ENCODE measurements around the gene MRFAP1L1.
"Not testable (repeated sequence)": the region's sequence is repeated elsewhere in the genome, so short reads cannot be mapped to it uniquely, and the experiment has no call there.

DNA sequence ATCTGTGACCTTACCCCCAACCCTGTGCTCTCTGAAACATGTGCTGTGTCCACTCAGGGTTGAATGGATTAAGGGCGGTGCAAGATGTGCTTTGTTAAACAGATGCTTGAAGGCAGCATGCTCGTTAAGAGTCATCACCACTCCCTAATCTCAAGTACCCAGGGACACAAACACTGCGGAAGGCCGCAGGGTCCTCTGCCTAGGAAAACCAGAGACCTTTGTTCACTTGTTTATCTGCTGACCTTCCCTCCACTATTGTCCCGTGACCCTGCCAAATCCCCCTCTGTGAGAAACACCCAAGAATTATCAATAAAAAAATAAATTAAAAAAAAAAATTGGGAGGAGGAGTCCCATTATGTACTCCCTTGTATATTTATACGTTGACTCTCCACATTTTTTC is 46.7 kb upstream of the MRFAP1L1 start:
- not testable (repeated sequence) for TF ChIP-seq EP300, POLR2AphosphoS5, POLR2A (IDR thresholded peaks at IDR 0.05)
- TF ChIP-seq, protein P1, sequence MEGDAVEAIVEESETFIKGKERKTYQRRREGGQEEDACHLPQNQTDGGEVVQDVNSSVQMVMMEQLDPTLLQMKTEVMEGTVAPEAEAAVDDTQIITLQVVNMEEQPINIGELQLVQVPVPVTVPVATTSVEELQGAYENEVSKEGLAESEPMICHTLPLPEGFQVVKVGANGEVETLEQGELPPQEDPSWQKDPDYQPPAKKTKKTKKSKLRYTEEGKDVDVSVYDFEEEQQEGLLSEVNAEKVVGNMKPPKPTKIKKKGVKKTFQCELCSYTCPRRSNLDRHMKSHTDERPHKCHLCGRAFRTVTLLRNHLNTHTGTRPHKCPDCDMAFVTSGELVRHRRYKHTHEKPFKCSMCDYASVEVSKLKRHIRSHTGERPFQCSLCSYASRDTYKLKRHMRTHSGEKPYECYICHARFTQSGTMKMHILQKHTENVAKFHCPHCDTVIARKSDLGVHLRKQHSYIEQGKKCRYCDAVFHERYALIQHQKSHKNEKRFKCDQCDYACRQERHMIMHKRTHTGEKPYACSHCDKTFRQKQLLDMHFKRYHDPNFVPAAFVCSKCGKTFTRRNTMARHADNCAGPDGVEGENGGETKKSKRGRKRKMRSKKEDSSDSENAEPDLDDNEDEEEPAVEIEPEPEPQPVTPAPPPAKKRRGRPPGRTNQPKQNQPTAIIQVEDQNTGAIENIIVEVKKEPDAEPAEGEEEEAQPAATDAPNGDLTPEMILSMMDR (IDR thresholded peaks at IDR 0.05) = not testable (repeated sequence)

Measured in upper lobe of left lung (tissue), 4 donors.